Measurements from ENCODE around the gene GPAT2.
"Not testable (repeated sequence)": the region's sequence is repeated elsewhere in the genome, so short reads cannot be mapped to it uniquely, and the experiment has no call there.

The GPAT2 gene

GRCh38 chr2:96034792-96035191, at the start of gene GPAT2:
Gene GPAT2 (minus strand): TSS chr2:96034916. CDS start chr2:96032359, 2,557 bp downstream.
- not testable (repeated sequence) for H3K4me3 Mint-ChIP-seq, H3K9me3 Mint-ChIP-seq, H3K4me1 Mint-ChIP-seq, H3K27me3 Mint-ChIP-seq, H3K27ac Mint-ChIP-seq, H3K36me3 Mint-ChIP-seq
- peak; percentile 24 for ATAC-seq

GRCh38 chr2:96083989-96084857, 49.5 kb upstream of the GPAT2 start:
- Mint-ChIP-seq H3K4me3 (no peak overlapping the region), H3K27me3 (peaks cover 36% of the 10 kb centered on the region), H3K27ac (no peak overlapping the region), H3K9me3 (no peaks in the 10 kb centered on the region), H3K36me3 (no peaks in the 10 kb centered on the region), H3K4me1 (no peaks in the 10 kb centered on the region)
- no peak for ATAC-seq

GRCh38 chr2:96083064-96083939, 48.6 kb upstream of the GPAT2 start:
- no peak overlapping the region for H3K27ac Mint-ChIP-seq
- ATAC-seq = no peak
- no peaks in the 10 kb centered on the region for H3K9me3 Mint-ChIP-seq
- peaks cover 36% of the 10 kb centered on the region for H3K27me3 Mint-ChIP-seq
- H3K4me3 Mint-ChIP-seq = no peak overlapping the region
- H3K4me1 Mint-ChIP-seq = no peaks in the 10 kb centered on the region
- H3K36me3 Mint-ChIP-seq = no peaks in the 10 kb centered on the region

GRCh38 chr2:96082211-96083063, 47.7 kb upstream of the GPAT2 start:
- H3K27me3 Mint-ChIP-seq = peaks cover 36% of the 10 kb centered on the region
- no peak for ATAC-seq
- H3K36me3 Mint-ChIP-seq = no peaks in the 10 kb centered on the region
- no peak overlapping the region for H3K4me3 Mint-ChIP-seq
- H3K27ac Mint-ChIP-seq = no peak overlapping the region
- no peaks in the 10 kb centered on the region for H3K9me3 Mint-ChIP-seq
- H3K4me1 Mint-ChIP-seq = no peaks in the 10 kb centered on the region

GRCh38 chr2:96081042-96081441, 46.3 kb upstream of the GPAT2 start:
- no peaks in the 10 kb centered on the region for H3K4me1 Mint-ChIP-seq
- peaks cover 1% of the 10 kb centered on the region for H3K9me3 Mint-ChIP-seq
- peaks cover 36% of the 10 kb centered on the region for H3K27me3 Mint-ChIP-seq
- no peak for ATAC-seq
- H3K27ac Mint-ChIP-seq = no peak overlapping the region
- no peaks in the 10 kb centered on the region for H3K36me3 Mint-ChIP-seq
- H3K4me3 Mint-ChIP-seq = no peak overlapping the region

- H3K27me3 Mint-ChIP-seq = no peaks in the 10 kb centered on the region
- ATAC-seq = no peak
- no peak overlapping the region for H3K27ac Mint-ChIP-seq
- H3K36me3 Mint-ChIP-seq = no peaks in the 10 kb centered on the region
- no peak overlapping the region for H3K4me3 Mint-ChIP-seq
- H3K4me1 Mint-ChIP-seq = no peaks in the 10 kb centered on the region
- H3K9me3 Mint-ChIP-seq = peaks cover 13% of the 10 kb centered on the region
Observed at GRCh38 chr2:96075199-96075771, 40.6 kb upstream of the GPAT2 start.

GRCh38 chr2:96074156-96074555, 39.4 kb upstream of the GPAT2 start:
- peaks cover 13% of the 10 kb centered on the region for H3K9me3 Mint-ChIP-seq
- no peak for ATAC-seq
- H3K27me3 Mint-ChIP-seq = no peaks in the 10 kb centered on the region
- no peaks in the 10 kb centered on the region for H3K4me1 Mint-ChIP-seq
- no peak overlapping the region for H3K4me3 Mint-ChIP-seq
- no peaks in the 10 kb centered on the region for H3K36me3 Mint-ChIP-seq
- H3K27ac Mint-ChIP-seq = no peak overlapping the region

GRCh38 chr2:96073170-96073775, 38.6 kb upstream of the GPAT2 start:
- Mint-ChIP-seq H3K27ac (no peak overlapping the region), H3K36me3 (no peaks in the 10 kb centered on the region), H3K4me3 (no peak overlapping the region), H3K27me3 (no peaks in the 10 kb centered on the region), H3K9me3 (peaks cover 13% of the 10 kb centered on the region), H3K4me1 (no peaks in the 10 kb centered on the region)
- ATAC-seq = no peak

GRCh38 chr2:96072746-96073145, 38.0 kb upstream of the GPAT2 start:
- no peak overlapping the region for H3K4me3 Mint-ChIP-seq
- H3K27ac Mint-ChIP-seq = no peak overlapping the region
- H3K4me1 Mint-ChIP-seq = no peaks in the 10 kb centered on the region
- ATAC-seq = no peak
- H3K36me3 Mint-ChIP-seq = no peaks in the 10 kb centered on the region
- no peaks in the 10 kb centered on the region for H3K27me3 Mint-ChIP-seq
- peaks cover 13% of the 10 kb centered on the region for H3K9me3 Mint-ChIP-seq

GRCh38 chr2:96071977-96072491, 37.3 kb upstream of the GPAT2 start:
- ATAC-seq, H3K36me3 Mint-ChIP-seq, H3K27me3 Mint-ChIP-seq, H3K27ac Mint-ChIP-seq, H3K4me3 Mint-ChIP-seq, H3K4me1 Mint-ChIP-seq: not testable (repeated sequence)
- peaks cover 13% of the 10 kb centered on the region for H3K9me3 Mint-ChIP-seq

- H3K4me3 Mint-ChIP-seq, H3K27ac Mint-ChIP-seq, H3K27me3 Mint-ChIP-seq, H3K4me1 Mint-ChIP-seq, ATAC-seq, H3K36me3 Mint-ChIP-seq: not testable (repeated sequence)
- H3K9me3 Mint-ChIP-seq = peaks cover 13% of the 10 kb centered on the region
Observed at GRCh38 chr2:96071087-96071976, 36.6 kb upstream of the GPAT2 start.

GRCh38 chr2:96070351-96070750, 35.6 kb upstream of the GPAT2 start:
- not testable (repeated sequence) for H3K27me3 Mint-ChIP-seq, H3K9me3 Mint-ChIP-seq, ATAC-seq, H3K27ac Mint-ChIP-seq, H3K4me1 Mint-ChIP-seq, H3K36me3 Mint-ChIP-seq, H3K4me3 Mint-ChIP-seq

- not testable (repeated sequence) for H3K36me3 Mint-ChIP-seq, H3K27ac Mint-ChIP-seq, H3K4me3 Mint-ChIP-seq
Observed at GRCh38 chr2:96069878-96070277, 35.2 kb upstream of the GPAT2 start.

More at GRCh38 chr2:96069878-96070277, 35.2 kb upstream of the GPAT2 start:
- H3K9me3 Mint-ChIP-seq, H3K27me3 Mint-ChIP-seq, H3K4me1 Mint-ChIP-seq, ATAC-seq: not testable (repeated sequence)
